ENCODE data around the gene CYCS. TPM values are rescaled to one million over a fixed set of nuclear protein-coding genes. Genes with fewer than 3 reads are reported as not detected.

The CYCS gene
- total and polyA plus RNA-seq, 2 of the 8 experiments (the other 6 are each of a cell fraction or from before 2014, with no cell fraction given), result 48.6 to 229 TPM

DNA sequence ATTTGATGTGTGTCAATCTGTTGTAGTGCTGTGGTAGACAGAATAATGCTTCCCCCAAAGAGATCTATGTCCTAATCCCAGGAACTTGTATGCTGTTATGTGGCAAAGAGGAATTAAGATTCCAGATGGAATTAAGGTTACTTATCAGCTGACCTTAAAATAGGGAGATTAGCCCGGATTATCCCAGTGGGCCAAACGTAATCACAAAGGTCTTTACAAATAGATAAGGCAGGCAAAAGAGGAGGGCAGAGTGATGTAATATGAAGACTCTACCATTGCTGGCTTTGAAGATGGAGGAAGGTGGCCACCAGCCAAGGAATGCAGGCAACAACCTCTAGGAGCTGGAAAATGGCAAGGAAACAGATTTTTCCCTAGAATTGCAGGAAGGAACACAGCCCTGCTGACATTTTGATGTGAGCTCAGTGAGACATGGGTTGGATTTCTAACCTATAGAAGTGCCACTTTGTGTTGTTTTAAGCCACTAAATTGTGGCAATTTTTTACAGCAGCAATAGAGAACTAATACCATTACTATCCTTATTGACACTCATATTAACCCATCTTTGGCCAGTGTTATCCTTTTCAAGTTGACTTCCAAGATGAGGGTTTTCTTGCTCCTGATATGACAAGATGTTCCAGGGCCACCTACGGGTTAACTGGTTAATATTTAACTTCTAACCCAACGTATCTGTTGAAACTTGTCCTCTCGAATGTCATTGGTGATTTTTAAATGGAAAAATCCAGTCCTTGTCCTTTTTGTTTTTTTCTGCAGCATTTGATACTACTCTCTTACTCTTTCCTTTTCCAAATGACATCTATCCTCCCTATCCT lies 29.3 kb downstream of the CYCS start (continued):
- TF ChIP-seq EP300 (IDR thresholded peaks at IDR 0.05; ENCODE audit: borderline replicate concordance in 1 of 2, low read depth in 2 of 2, low read length in 2 of 2) (no peak), RBBP5 (IDR thresholded peaks at IDR 0.05; ENCODE audit: borderline replicate concordance, low read depth, low read length) (no peak), ATF3 (IDR thresholded peaks at IDR 0.05; ENCODE audit: insufficient read depth, low read depth, low read length) (no peak), SIX5 (IDR thresholded peaks at IDR 0.05; ENCODE audit: low read depth, low read length) (no peak), CBX5 (IDR thresholded peaks at IDR 0.05; ENCODE audit: low read depth, low read length) (no peak), TAF1 (IDR thresholded peaks at IDR 0.05; ENCODE audit: low read depth, low read length) (no peak), JUN (IDR thresholded peaks at IDR 0.05; ENCODE audit: low read depth, low read length) (no peak)
